ENCODE data around the gene SYP. TPM values are rescaled to one million over a fixed set of nuclear protein-coding genes. Genes with fewer than 3 reads are reported as not detected.

Gene SYP
- total and polyA plus RNA-seq, 2 experiments from 2014 or later: 1.4 to 2.1 TPM

GRCh38 chrX:49178537-49178936 is 21.5 kb downstream of the SYP start:
- 91% methylated on average over 3 of the region's 3 CpGs for WGBS (ENCODE audit: low lambda C conversion rate, missing lambda C conversion rate)
- H3K27me3 ChIP-seq: no peaks in the 10 kb centered on the region

GRCh38 chrX:49177873-49178480 is 22.0 kb downstream of the SYP start:
- H3K9me2 ChIP-seq (replicated peaks; ENCODE audit: insufficient read depth): no peaks in the 10 kb centered on the region
- H3K36me3 ChIP-seq (replicated peaks; ENCODE audit: insufficient read depth, low read depth): no peaks in the 10 kb centered on the region
- TF ChIP-seq EZH2 (IDR thresholded peaks at IDR 0.05; ENCODE audit: borderline replicate concordance): no peak
- TF ChIP-seq EZH2phosphoT487 (IDR thresholded peaks at IDR 0.05; ENCODE audit: low read depth, severe bottlenecking, unreplicated experiment): no peak
- TF ChIP-seq CTCF (IDR thresholded peaks at IDR 0.05; ENCODE audit: poor library complexity): no peak
- no peak overlapping the region for H3K4me2 ChIP-seq
- no peak overlapping the region for H3K27ac ChIP-seq
- no peak overlapping the region for H2AFZ ChIP-seq
- DNase-seq (ENCODE audit: low spot score): no peak
- no peaks in the 10 kb centered on the region for H3K4me1 ChIP-seq (ENCODE audit: insufficient read depth)
- H4K20me1 ChIP-seq (ENCODE audit: insufficient read depth, poor library complexity, severe bottlenecking): no peaks in the 10 kb centered on the region
- no peak overlapping the region for H3K4me3 ChIP-seq
- no peaks in the 10 kb centered on the region for H3K27me3 ChIP-seq
- H3K79me2 ChIP-seq: no peaks in the 10 kb centered on the region
- no peaks in the 10 kb centered on the region for H3K9me3 ChIP-seq (ENCODE audit: low read depth)
- WGBS (ENCODE audit: low lambda C conversion rate, missing lambda C conversion rate): 88% methylated on average over 22 of the region's 23 CpGs

More at GRCh38 chrX:49178537-49178936, 21.5 kb downstream of the SYP start:
- Histone ChIP-seq H4K20me1 (ENCODE audit: insufficient read depth, poor library complexity, severe bottlenecking) (no peaks in the 10 kb centered on the region), H3K9me2 (replicated peaks; ENCODE audit: insufficient read depth) (no peaks in the 10 kb centered on the region), H2AFZ (no peak overlapping the region), H3K4me1 (ENCODE audit: insufficient read depth) (no peaks in the 10 kb centered on the region), H3K27ac (no peak overlapping the region), H3K9me3 (ENCODE audit: low read depth) (no peaks in the 10 kb centered on the region), H3K79me2 (no peaks in the 10 kb centered on the region), H3K4me3 (no peak overlapping the region), H3K4me2 (no peak overlapping the region), H3K36me3 (replicated peaks; ENCODE audit: insufficient read depth, low read depth) (no peaks in the 10 kb centered on the region)
- DNase-seq (ENCODE audit: low spot score): no peak
- TF ChIP-seq CTCF (IDR thresholded peaks at IDR 0.05; ENCODE audit: poor library complexity) (no peak), EZH2 (IDR thresholded peaks at IDR 0.05; ENCODE audit: borderline replicate concordance) (no peak), EZH2phosphoT487 (IDR thresholded peaks at IDR 0.05; ENCODE audit: low read depth, severe bottlenecking, unreplicated experiment) (no peak)

- H3K27me3 ChIP-seq: no peaks in the 10 kb centered on the region
- H3K4me1 ChIP-seq (ENCODE audit: insufficient read depth): no peaks in the 10 kb centered on the region
- no peak overlapping the region for H3K4me3 ChIP-seq
- H3K9me3 ChIP-seq (ENCODE audit: low read depth): no peaks in the 10 kb centered on the region
- H4K20me1 ChIP-seq (ENCODE audit: insufficient read depth, poor library complexity, severe bottlenecking): no peaks in the 10 kb centered on the region
- no peaks in the 10 kb centered on the region for H3K79me2 ChIP-seq
- H3K27ac ChIP-seq: no peak overlapping the region
- no peak for DNase-seq (ENCODE audit: low spot score)
- 84% methylated on average over 4 of the region's 4 CpGs for WGBS (ENCODE audit: low lambda C conversion rate, missing lambda C conversion rate)
- no peaks in the 10 kb centered on the region for H3K9me2 ChIP-seq (replicated peaks; ENCODE audit: insufficient read depth)
- no peaks in the 10 kb centered on the region for H3K36me3 ChIP-seq (replicated peaks; ENCODE audit: insufficient read depth, low read depth)
- H3K4me2 ChIP-seq: no peak overlapping the region
- H2AFZ ChIP-seq: no peak overlapping the region
- TF ChIP-seq CTCF (IDR thresholded peaks at IDR 0.05; ENCODE audit: poor library complexity) (no peak), EZH2 (IDR thresholded peaks at IDR 0.05; ENCODE audit: borderline replicate concordance) (no peak), EZH2phosphoT487 (IDR thresholded peaks at IDR 0.05; ENCODE audit: low read depth, severe bottlenecking, unreplicated experiment) (no peak)
These were observed 22.6 kb downstream of the SYP start for GRCh38 chrX:49177338-49177833.

All from hepatocyte (in vitro differentiated cells).